ENCODE results near the gene GTF2H2C.
A peak's percentile ranks its signal among the peaks of the same experiment; 100 is the strongest.
"Not testable (repeated sequence)": the region's sequence is repeated elsewhere in the genome, so short reads cannot be mapped to it uniquely, and the experiment has no call there.

The GTF2H2C gene

GRCh38 chr5:69568072-69568471 is 8.1 kb downstream of the GTF2H2C start:
- DNase-seq: not testable (repeated sequence)

GRCh38 chr5:69583356-69583755 is 23.4 kb downstream of the GTF2H2C start:
- DNase-seq: not testable (repeated sequence)

DNA sequence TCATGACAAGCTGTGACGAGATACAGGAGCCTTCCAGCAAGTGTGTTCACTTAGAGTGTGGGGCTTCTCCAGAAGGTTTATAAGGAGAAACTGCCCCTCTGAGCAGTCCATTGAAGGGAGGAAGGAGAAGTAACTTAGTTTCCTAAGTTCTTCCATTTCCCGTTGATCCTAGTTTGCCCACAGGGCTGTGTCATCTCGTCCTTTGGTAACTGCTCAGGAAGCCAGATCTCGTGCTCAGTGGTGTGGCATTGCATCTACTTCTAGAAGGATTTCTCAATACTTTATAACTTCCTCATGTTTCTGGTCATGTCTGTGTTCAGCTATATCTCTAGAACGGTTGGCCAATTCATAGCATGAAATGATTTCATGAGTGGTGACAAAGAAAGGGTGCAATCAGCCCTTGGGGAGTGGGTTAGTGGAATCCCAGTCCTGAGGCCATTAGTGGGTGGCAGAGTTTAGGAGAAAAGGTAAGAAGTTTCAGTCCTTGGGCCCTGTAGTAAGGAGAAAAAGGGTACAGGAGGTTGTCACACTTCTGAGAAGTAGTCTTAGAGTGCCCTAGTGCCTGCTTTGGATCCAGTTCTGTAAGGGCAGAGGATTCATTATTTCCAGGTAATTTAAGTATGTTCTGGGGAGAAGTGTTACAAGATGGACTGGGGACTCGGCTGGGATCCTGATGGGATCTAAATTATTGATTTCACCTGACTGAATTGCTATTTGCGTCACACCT is 36.3 kb downstream of the GTF2H2C start:
- DNase-seq: peak; percentile 0

DNA sequence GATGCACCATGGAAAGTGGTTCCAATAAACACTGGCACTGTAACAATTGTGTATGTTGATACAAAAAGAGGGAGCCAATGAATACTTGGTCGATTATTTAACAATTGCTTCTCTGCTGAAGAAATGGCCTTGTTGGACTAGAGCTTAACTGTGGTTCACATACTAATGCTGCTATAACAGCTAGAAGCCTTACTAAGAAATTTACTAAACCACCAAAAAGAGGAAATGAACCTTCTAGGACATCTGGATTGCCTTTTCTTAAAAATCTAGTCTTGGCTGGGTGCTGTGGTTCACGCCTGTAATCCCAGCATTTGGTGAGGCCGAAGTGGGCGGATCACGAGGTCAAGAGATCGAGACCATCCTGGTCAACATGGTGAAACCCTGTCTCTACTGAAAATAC is 42.0 kb downstream of the GTF2H2C start:
- not testable (repeated sequence) for DNase-seq

DNA sequence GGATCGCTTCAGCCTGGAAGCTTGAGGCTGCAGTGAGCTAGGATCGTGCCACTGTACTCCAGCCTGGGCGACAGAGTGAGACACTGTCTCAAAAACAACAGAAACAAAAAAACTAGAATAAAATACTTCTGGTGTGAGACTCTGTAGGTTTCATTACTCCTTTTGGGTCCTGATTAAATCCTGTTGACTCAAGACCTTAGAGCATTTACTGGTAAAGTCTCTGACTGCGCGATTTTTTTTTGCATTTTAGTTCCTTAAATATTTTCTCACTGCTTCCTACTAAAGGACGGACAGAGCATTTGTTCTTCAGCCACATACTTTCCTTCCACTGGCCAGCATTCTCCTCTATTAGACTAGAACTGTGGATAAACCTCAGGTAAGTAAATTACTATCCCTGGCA is 46.8 kb downstream of the GTF2H2C start:
- DNase-seq: not testable (repeated sequence)

- not testable (repeated sequence) for DNase-seq
These were observed 47.8 kb downstream of the GTF2H2C start for GRCh38 chr5:69607750-69608149.

- not testable (repeated sequence) for DNase-seq
These were observed 49.0 kb downstream of the GTF2H2C start for GRCh38 chr5:69608861-69609496.

- not testable (repeated sequence) for DNase-seq
These were observed 54.9 kb downstream of the GTF2H2C start for GRCh38 chr5:69614843-69615242.

DNA sequence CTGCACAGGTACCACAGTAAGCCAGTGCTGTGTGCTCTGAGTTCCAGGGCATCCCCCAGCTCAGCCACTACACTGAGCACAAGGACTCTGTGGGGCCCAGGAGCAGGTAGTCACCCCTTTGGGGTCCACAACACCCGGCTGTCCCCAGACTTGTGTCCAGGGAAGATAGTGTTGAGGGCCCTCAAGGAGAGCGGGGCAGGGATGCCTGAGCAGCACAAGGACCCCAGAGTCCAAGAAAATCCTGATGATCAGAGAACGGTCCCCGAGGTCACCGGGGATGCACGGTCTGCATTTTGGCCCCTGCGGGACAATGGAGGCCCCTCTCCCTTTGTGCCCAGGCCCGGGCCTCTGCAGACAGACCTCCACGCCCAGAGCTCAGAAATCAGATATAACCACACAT is 71.9 kb downstream of the GTF2H2C start:
- not testable (repeated sequence) for DNase-seq

All from CD4-positive, alpha-beta T cell treated with Interferon gamma for 1 hour (primary cell).